ENCODE measurements around the gene WWOX.

WWOX gene

DNA sequence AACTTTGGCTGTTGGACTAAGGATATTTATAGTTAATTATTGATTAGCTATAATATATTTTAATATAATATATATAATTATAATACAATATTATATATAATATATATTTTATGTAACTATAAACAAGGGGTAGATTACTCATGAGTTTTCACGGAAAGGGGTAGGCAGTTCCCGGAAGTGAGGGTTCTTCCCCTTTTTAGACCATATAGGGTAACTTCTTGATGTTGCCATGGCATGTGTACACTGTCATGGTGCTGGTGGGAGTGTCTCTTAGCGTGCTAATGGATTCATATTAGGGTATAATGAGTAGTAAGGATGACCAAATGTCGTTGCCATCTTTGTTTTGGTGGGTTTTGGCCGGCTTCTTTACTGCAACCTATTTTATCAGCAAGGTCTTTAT, 315.6 kb downstream of the WWOX start:
- TF ChIP-seq, protein P1, sequence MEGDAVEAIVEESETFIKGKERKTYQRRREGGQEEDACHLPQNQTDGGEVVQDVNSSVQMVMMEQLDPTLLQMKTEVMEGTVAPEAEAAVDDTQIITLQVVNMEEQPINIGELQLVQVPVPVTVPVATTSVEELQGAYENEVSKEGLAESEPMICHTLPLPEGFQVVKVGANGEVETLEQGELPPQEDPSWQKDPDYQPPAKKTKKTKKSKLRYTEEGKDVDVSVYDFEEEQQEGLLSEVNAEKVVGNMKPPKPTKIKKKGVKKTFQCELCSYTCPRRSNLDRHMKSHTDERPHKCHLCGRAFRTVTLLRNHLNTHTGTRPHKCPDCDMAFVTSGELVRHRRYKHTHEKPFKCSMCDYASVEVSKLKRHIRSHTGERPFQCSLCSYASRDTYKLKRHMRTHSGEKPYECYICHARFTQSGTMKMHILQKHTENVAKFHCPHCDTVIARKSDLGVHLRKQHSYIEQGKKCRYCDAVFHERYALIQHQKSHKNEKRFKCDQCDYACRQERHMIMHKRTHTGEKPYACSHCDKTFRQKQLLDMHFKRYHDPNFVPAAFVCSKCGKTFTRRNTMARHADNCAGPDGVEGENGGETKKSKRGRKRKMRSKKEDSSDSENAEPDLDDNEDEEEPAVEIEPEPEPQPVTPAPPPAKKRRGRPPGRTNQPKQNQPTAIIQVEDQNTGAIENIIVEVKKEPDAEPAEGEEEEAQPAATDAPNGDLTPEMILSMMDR (conservative IDR thresholded peaks at IDR 0.05; ENCODE audit: low read depth, low read length), result no peak
- no peaks in the 10 kb centered on the region for H3K36me3 ChIP-seq (ENCODE audit: insufficient read depth)
- H3K4me2 ChIP-seq, result no peak overlapping the region
- H4K20me1 ChIP-seq (ENCODE audit: insufficient read depth), result no peaks in the 10 kb centered on the region
- no peaks in the 10 kb centered on the region for H3K27me3 ChIP-seq (ENCODE audit: insufficient read depth, low read depth)
- H3K9ac ChIP-seq, result no peak overlapping the region
- no peak overlapping the region for H3K4me3 ChIP-seq (IDR thresholded peaks at IDR 0.05; ENCODE audit: insufficient read depth, low read depth, low read length)
- H3K79me2 ChIP-seq (ENCODE audit: insufficient read depth, low read depth), result no peaks in the 10 kb centered on the region
- H2AFZ ChIP-seq (ENCODE audit: low read depth), result no peak overlapping the region
- H3K4me1 ChIP-seq (ENCODE audit: low read depth, poor library complexity, severe bottlenecking), result no peaks in the 10 kb centered on the region
- H3K27ac ChIP-seq, result no peak overlapping the region

DNA sequence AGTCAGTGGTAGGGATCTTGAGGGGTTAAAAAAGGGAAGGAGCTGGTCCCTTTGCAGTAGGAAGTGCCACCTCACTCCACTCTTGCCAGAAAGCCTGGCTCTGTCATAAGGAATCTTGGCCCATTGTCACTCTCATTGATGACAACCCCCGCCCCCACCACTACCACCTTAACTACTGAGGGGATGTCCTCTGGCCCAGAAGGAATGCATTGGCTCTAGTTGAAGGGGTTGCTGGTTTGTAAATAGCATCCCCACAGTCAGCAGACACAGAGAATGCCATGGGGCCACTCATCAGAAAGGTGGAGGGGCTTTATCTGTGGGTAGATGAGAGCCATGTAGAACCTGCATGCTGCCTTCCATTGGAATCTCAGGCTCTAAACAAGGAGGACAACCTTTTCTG, 316.2 kb downstream of the WWOX start:
- Histone ChIP-seq H3K36me3 (ENCODE audit: insufficient read depth) (no peaks in the 10 kb centered on the region), H3K4me2 (no peak overlapping the region), H3K4me3 (IDR thresholded peaks at IDR 0.05; ENCODE audit: insufficient read depth, low read depth, low read length) (no peak overlapping the region), H2AFZ (ENCODE audit: low read depth) (no peak overlapping the region), H3K27me3 (ENCODE audit: insufficient read depth, low read depth) (no peaks in the 10 kb centered on the region), H4K20me1 (ENCODE audit: insufficient read depth) (no peaks in the 10 kb centered on the region), H3K79me2 (ENCODE audit: insufficient read depth, low read depth) (no peaks in the 10 kb centered on the region), H3K9ac (no peak overlapping the region), H3K4me1 (ENCODE audit: low read depth, poor library complexity, severe bottlenecking) (no peaks in the 10 kb centered on the region), H3K27ac (no peak overlapping the region)
- TF ChIP-seq, protein P1 (conservative IDR thresholded peaks at IDR 0.05; ENCODE audit: low read depth, low read length), result no peak

DNA sequence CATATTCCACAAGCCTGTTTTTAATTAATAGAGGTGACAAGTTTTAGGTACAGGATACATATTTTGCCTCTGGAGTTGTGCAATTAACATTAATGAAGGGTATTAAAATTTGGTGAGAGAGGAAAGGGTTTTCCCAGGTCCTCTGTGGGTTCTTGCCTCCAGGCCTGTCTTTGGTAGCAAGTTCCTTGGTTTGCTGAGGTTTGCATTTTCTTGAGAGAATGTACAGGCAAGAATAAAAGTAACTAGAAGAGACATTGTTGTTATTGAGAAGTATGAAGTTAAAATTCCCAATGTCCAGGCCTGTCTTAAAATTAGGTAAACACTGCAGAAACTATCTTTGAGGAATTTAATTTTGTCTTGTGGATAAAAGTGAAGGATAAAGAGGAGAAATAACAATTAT, 316.9 kb downstream of the WWOX start:
- Histone ChIP-seq H3K4me1 (ENCODE audit: low read depth, poor library complexity, severe bottlenecking) (no peaks in the 10 kb centered on the region), H3K27me3 (ENCODE audit: insufficient read depth, low read depth) (no peaks in the 10 kb centered on the region), H2AFZ (ENCODE audit: low read depth) (no peak overlapping the region), H3K36me3 (ENCODE audit: insufficient read depth) (no peaks in the 10 kb centered on the region), H3K4me2 (no peak overlapping the region), H3K27ac (no peak overlapping the region), H3K9ac (no peak overlapping the region), H3K79me2 (ENCODE audit: insufficient read depth, low read depth) (no peaks in the 10 kb centered on the region), H3K4me3 (IDR thresholded peaks at IDR 0.05; ENCODE audit: insufficient read depth, low read depth, low read length) (no peak overlapping the region), H4K20me1 (ENCODE audit: insufficient read depth) (no peaks in the 10 kb centered on the region)
- TF ChIP-seq, protein P1 (conservative IDR thresholded peaks at IDR 0.05; ENCODE audit: low read depth, low read length), result no peak

DNA sequence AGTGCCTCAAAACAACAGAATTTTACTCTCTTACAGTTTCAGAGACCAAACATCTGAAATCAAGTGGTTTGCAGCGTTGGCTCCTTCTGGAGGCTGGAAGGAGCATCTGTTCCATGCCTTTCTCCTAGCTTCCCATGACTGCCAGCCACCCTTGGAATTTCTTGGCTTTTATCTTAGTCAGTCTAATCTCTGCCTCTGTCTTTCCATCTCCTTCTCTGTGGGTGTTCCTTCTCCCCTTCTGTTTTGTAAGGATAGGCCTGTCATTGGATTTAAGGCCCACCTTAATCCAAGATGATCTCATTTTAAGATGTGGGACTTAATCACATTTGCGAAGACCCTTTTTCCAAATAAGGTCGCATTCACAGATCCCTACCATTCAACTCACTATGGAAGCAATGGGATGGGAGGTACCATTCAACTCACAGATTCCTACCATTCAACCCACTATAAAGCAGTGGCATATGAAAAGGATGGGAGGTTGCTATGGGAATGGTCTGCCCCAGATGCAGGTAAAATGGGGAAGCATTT, 321.8 kb downstream of the WWOX start:
- Histone ChIP-seq H3K27ac (no peak overlapping the region), H2AFZ (ENCODE audit: low read depth) (no peak overlapping the region), H3K4me1 (ENCODE audit: low read depth, poor library complexity, severe bottlenecking) (no peaks in the 10 kb centered on the region), H4K20me1 (ENCODE audit: insufficient read depth) (no peaks in the 10 kb centered on the region), H3K4me2 (no peak overlapping the region), H3K27me3 (ENCODE audit: insufficient read depth, low read depth) (no peaks in the 10 kb centered on the region), H3K4me3 (IDR thresholded peaks at IDR 0.05; ENCODE audit: insufficient read depth, low read depth, low read length) (no peak overlapping the region), H3K79me2 (ENCODE audit: insufficient read depth, low read depth) (no peaks in the 10 kb centered on the region), H3K9ac (no peak overlapping the region), H3K36me3 (ENCODE audit: insufficient read depth) (no peaks in the 10 kb centered on the region)
- TF ChIP-seq, protein P1 (conservative IDR thresholded peaks at IDR 0.05; ENCODE audit: low read depth, low read length), result no peak

Data from KMS-11 (cell line).